Smooth muscle cell (in vitro differentiated cells): ENCODE measurements around the gene PEX26. TPM values are rescaled to one million over a fixed set of nuclear protein-coding genes. Genes with fewer than 3 reads are reported as not detected.

ENCODE experiments used
- DNase-seq: peaks from one replicate; lab custom pipeline; 2025; ENCODE audit not compliant: unreplicated experiment; lab: John Stamatoyannopoulos, UW
- H2AFZ ChIP-seq: fragments of 200-600 bp; sonication (generic); 2 replicates; pipeline ENCODE4 v1.6.0; 2016; ENCODE audit warnings: antibody characterized with exemption, low read depth, mild to moderate bottlenecking
- H3F3A ChIP-seq: fragments of 200-600 bp; sonication (generic); 2 replicates; pipeline ENCODE4 v1.6.0; 2017; ENCODE audit warnings: antibody characterized with exemption, low read depth
- H3K27ac ChIP-seq: fragments of 200-600 bp; sonication (generic); 2 replicates; pipeline ENCODE4 v1.5.1; 2016; ENCODE audit warnings: low read depth, mild to moderate bottlenecking
- H3K27me3 ChIP-seq: fragments of 200-600 bp; sonication (generic); 2 replicates; pipeline ENCODE4 v1.6.1; 2016; ENCODE audit warnings: low read depth, mild to moderate bottlenecking
- H3K36me3 ChIP-seq: fragments of 200-600 bp; sonication (generic); 2 replicates; pipeline ENCODE4 v1.5.1; 2016; ENCODE audit warnings: low read depth
- H3K4me1 ChIP-seq: fragments of 200-600 bp; sonication (generic); 2 replicates; pipeline ENCODE4 v1.5.1; 2016; ENCODE audit warnings: low read depth
- H3K4me2 ChIP-seq: fragments of 200-600 bp; sonication (generic); 2 replicates; pipeline ENCODE4 v1.6.0; 2016; ENCODE audit warnings: mild to moderate bottlenecking
- H3K4me3 ChIP-seq: fragments of 200-600 bp; sonication (generic); 2 replicates; pipeline ENCODE4 v1.5.1; 2016; ENCODE audit warnings: mild to moderate bottlenecking
- H3K79me2 ChIP-seq: fragments of 200-600 bp; sonication (generic); 2 replicates; pipeline ENCODE4 v1.6.0; 2016; ENCODE audit warnings: low read depth, mild to moderate bottlenecking
- H3K9ac ChIP-seq: fragments of 200-600 bp; sonication (generic); 2 replicates; pipeline ENCODE4 v1.6.0; 2016; ENCODE audit warnings: low read depth
- H3K9me3 ChIP-seq: fragments of 200-600 bp; sonication (generic); replicated peaks from 2 replicates; pipeline ENCODE4 v1.5.1; 2016; ENCODE audit warnings: low read depth
- H4K20me1 ChIP-seq: fragments of 200-600 bp; sonication (generic); 2 replicates; pipeline ENCODE4 v1.6.0; 2016; ENCODE audit warnings: low read depth
- WGBS: methylation state at CpG from one replicate; pipeline ENCODE4 v1.1.7; 2016; ENCODE audit warnings: low lambda C conversion rate; 5-methylcytosine and 5-hydroxymethylcytosine counted together
- polyA plus RNA-seq: library from polyadenylated mRNA; unstranded; fragments of >200 nt; fragmentation: Nextera tagmentation; extraction: Ambion mirVana; gene quantifications from 2 replicates; pipeline ENCODE4 v1.2.1, GENCODE V29; 2016
- total RNA-seq: library from RNA; depleted of rRNA; stranded (reverse); fragments of >200 nt; gene quantifications from 2 replicates; pipeline ENCODE4 v1.2.3, GENCODE V29; 2014
- TF ChIP-seq, protein P1 (sequence below): fragments of 200-600 bp; sonication (generic); IDR thresholded peaks from 2 replicates; pipeline ENCODE4 v1.5.1; 2017; ENCODE audit warnings: borderline replicate concordance, mild to moderate bottlenecking, antibody characterized with exemption; ENCODE audit not compliant: insufficient read depth, poor library complexity, severe bottlenecking

PEX26 gene
- total and polyA plus RNA-seq, 2 experiments from 2014 or later: 4.3 to 15.3 TPM

DNA sequence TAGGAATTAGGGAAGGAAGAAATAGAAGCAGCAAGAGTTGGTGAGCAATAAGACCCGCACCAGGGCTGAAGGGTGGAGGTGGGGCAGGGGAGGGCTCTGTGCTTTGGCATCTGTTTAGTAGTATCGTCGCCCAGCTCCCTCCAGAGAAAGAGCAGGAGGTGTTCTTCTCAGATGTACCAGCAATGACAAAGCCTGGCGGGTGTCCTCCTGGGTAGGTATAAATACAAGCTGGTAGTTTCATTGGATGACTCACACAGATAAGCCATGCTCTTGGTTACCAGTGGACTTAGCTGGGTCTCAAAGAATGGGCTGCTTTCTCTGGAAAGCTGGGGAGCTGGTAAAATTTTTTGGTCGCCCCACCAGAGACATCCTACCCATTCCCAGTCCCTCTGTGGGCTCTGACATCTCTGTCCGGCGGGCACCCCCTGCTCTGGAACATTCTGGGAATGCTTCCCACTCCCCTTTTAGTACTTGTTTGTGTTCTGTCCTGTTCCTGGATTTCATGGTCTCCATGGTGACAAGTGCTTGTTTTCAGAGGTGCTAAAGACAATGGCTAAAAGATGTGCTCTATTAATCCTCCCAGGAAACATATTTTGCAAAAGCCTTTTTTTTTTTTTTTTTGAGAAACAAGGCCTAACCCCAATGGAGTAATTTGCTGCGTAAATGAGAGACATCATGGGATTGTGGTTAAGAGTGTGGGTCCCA, 17.5 kb downstream of the PEX26 start:
- no peaks in the 10 kb centered on the region for H3F3A ChIP-seq

DNA sequence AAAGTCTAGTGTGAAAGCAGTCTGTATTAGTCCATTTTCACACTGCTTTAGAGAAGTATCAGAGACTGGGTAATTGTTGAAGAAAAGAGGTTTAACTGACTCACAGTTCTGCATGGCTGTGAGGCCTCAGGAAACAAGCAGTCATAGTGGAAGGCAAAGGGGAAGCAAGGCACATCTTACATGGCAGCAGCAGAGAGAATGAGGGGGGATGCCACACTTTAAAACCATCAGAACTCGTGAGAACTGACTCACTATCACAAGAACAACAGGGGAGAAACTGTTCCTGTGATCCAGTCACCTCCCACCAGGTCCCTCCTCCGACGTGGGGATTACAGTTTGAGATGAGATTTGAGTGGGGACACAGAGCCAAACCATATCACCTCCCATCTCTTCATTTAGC, 19.0 kb downstream of the PEX26 start:
- Histone ChIP-seq H3K9me3 (no peaks in the 10 kb centered on the region), H3K9ac (no peak overlapping the region), H3K27me3 (no peaks in the 10 kb centered on the region), H3K4me2 (no peak overlapping the region), H3K4me1 (no peaks in the 10 kb centered on the region), H4K20me1 (no peaks in the 10 kb centered on the region), H3K79me2 (no peaks in the 10 kb centered on the region), H3K27ac (no peak overlapping the region), H3K36me3 (no peaks in the 10 kb centered on the region), H3F3A (no peaks in the 10 kb centered on the region), H3K4me3 (no peak overlapping the region), H2AFZ (no peak overlapping the region)
- WGBS: 56% methylated on average over 3 of the region's 3 CpGs
- TF ChIP-seq, protein P1, sequence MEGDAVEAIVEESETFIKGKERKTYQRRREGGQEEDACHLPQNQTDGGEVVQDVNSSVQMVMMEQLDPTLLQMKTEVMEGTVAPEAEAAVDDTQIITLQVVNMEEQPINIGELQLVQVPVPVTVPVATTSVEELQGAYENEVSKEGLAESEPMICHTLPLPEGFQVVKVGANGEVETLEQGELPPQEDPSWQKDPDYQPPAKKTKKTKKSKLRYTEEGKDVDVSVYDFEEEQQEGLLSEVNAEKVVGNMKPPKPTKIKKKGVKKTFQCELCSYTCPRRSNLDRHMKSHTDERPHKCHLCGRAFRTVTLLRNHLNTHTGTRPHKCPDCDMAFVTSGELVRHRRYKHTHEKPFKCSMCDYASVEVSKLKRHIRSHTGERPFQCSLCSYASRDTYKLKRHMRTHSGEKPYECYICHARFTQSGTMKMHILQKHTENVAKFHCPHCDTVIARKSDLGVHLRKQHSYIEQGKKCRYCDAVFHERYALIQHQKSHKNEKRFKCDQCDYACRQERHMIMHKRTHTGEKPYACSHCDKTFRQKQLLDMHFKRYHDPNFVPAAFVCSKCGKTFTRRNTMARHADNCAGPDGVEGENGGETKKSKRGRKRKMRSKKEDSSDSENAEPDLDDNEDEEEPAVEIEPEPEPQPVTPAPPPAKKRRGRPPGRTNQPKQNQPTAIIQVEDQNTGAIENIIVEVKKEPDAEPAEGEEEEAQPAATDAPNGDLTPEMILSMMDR: no peak
- no peak for DNase-seq

More for the DNA sequence above, 17.5 kb downstream of the PEX26 start:
- no peaks in the 10 kb centered on the region for H3K9me3 ChIP-seq
- TF ChIP-seq, protein P1: no peak
- H2AFZ ChIP-seq: no peak overlapping the region
- 93% methylated on average over 8 of the region's 8 CpGs for WGBS
- no peak overlapping the region for H3K9ac ChIP-seq
- H3K4me3 ChIP-seq: no peak overlapping the region
- H3K79me2 ChIP-seq: no peaks in the 10 kb centered on the region
- no peaks in the 10 kb centered on the region for H3K27me3 ChIP-seq
- no peaks in the 10 kb centered on the region for H3K4me1 ChIP-seq
- H3K4me2 ChIP-seq: no peak overlapping the region
- no peak overlapping the region for H3K27ac ChIP-seq
- no peaks in the 10 kb centered on the region for H4K20me1 ChIP-seq
- H3K36me3 ChIP-seq: no peaks in the 10 kb centered on the region
- DNase-seq: no peak

DNA sequence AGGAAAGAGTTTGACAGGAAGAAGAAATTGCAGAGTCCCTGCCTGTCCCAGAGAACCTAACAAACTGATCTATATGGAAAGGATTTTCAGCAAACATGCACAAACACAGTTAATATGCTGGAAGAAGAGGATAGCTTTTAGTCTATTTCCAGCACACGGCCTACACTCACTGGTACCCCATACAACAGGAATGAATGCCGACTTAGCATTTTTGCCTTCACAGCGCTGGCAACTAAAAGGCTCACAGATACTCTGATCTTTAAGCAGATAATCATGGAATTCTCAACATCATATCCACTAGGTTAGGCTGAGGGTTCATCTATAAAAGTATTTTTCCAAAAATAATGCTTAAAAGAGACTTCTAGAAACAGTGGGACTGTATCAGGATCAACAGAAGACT, 23.0 kb downstream of the PEX26 start:
- no peaks in the 10 kb centered on the region for H3K9me3 ChIP-seq

More for the DNA sequence above, 23.0 kb downstream of the PEX26 start:
- no peak overlapping the region for H2AFZ ChIP-seq
- H3K36me3 ChIP-seq: no peaks in the 10 kb centered on the region
- no peak overlapping the region for H3K4me2 ChIP-seq
- no peak overlapping the region for H3K27ac ChIP-seq
- H3K4me1 ChIP-seq: no peaks in the 10 kb centered on the region
- no peak for DNase-seq
- no peaks in the 10 kb centered on the region for H3K27me3 ChIP-seq
- no peaks in the 10 kb centered on the region for H3K79me2 ChIP-seq
- no peak overlapping the region for H3K9ac ChIP-seq
- no peaks in the 10 kb centered on the region for H3F3A ChIP-seq
- 100% methylated on average over 3 of the region's 3 CpGs for WGBS
- no peaks in the 10 kb centered on the region for H4K20me1 ChIP-seq
- TF ChIP-seq, protein P1: no peak
- H3K4me3 ChIP-seq: no peak overlapping the region
